Measurements from ENCODE around the gene C4orf50.

The C4orf50 gene

DNA sequence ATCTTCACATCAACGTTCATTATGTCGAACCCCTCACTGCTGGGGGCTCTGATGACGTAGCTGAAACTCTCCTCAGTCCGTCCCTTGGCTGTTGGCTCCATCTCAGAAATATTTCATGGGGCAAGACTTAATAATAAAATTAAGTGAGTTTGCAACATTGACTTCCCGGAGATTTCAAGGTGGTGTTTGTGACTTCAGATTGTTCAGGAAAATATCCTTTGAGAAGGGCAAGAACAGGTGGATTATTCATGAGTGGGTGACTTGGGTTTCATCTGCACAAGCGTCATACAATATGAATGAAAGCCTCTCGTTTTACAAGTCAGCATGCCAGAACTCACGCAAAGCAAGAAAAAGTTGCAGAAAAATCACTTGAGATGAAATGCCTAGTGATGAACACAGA lies at the start of gene C4orf50:
TSS of gene C4orf50 (minus strand) at position 101 of the 400 bp plus-strand sequence.
- DNase-seq, result no peak

DNA sequence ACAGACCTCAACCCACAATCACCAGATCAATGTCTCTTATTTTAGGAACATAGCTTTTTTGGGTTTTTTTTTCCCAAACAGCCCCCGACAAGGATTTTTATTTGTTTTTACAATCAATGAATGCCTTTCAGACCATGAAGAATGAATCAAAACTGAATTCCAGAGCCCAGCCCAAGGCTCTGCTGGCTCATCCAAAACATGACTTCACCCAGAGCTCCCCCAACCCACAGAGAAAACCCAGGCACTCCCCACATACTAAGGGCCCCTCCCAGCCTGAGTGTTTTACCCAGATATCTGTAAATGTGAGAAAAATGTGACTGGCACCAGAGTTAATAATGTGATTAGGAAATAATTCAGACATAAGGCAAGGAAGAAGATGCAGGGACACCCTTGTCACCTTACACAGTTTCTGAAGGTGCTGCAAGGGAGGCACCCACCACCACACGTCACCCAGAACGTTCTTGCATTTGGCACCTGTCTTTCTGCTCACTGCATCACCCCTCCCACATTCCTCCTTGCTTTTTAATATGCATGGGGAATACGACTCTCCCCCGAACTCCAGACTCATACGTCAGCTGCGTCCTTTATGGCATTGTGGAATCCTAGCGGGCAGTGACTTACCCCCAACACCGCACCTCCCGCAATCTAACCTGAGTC lies 47.8 kb upstream of the C4orf50 start:
- no peak for DNase-seq

DNA sequence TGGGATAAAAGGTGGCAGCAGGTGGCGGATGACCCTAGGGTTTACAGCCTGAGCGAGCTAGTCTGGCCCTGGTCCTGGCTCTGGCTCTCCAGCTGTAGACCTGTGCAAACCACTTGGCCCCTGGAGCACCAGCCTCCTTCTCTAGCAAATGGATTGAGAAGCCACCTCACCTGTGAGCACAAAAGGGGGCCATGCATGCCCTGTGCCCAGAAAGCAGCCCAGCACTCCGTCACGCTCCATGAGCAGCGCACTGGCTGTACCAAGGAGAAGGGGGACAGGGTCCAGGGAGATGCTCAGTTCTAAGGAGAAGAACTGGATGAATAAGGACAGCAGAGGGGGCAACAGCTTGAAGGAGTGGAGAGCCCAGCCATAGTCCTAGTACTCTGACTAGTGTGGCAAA lies 46.9 kb upstream of the C4orf50 start:
- no peak for DNase-seq

DNA sequence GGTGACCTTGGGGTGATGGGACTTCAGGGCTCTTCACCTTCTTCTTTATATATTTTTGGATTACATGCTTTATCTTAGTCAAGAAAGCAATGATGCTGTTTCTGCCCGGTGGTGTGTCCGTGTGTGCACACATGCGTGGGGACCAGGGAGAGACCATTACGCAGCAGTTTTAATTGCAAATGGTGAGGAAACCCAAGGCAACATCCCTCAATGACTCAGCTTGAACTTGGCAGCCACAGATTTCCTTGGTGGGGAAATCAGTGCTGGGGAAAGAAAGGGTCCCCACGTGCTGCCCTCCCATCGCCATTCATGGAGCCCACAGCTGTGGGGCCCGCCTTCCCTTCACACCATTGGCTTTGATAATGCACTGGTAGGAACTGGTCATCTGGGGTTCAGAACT lies 46.2 kb upstream of the C4orf50 start:
- no peak for DNase-seq

DNA sequence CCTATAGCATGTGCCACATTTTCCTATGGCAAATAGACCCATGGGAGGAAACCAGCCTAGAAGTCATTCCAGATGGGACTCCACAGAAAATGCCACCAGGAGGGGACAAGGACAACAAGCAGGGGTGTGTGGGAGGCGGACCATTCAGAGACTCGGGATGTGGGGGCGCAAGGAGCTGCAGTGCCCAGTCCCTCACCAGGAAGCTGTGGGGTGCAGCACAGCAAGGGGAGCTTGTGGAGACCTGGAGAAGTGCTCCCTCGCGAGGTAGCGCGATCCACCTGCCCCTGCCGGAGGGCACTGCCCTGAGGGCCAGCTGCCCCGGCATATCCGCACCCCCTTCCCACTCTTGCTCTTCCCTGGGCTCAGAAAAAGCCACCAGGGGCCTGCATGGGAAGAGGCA lies 45.5 kb upstream of the C4orf50 start:
- DNase-seq, result no peak

DNA sequence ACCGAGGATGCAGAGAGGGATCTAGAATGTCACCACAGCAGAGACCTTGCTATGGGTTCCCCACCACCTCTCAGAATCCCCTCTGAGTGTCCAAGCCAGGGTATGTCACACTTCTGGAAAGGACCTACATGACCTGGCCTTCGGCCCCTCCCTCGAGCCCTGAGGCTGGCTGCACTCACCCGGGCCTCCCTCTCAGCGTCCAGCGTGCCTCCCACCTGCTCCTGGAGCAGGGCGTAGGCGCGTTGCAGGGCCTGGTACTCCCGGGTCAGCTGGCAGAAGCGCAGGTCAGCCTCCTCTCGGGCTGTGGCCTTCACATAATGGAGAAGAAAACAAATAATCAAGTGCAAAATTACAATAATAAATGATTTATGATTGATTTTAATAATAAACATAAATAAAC lies 43.9 kb upstream of the C4orf50 start:
- DNase-seq, result no peak

DNA sequence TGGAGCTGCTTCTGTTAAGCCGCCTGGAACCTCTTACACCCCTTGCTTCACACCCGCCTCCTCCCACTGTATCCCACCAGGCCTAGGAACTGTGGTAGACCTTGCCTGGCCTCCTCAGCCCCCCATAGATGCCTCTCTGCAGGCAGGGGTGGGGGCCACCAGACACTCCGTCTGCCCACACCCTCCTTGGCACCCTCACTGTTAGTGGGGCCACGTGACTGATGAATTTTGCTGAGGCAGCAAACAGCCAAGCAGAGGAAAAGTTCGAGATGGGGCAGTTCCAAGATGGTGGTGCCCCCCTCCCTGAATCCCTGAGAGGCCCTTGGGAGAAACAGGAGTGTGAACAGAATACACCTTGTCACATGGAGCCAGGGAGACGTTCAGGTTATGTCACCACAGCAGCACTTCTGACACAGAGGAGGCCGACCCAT lies 41.2 kb upstream of the C4orf50 start:
- no peak for DNase-seq

DNA sequence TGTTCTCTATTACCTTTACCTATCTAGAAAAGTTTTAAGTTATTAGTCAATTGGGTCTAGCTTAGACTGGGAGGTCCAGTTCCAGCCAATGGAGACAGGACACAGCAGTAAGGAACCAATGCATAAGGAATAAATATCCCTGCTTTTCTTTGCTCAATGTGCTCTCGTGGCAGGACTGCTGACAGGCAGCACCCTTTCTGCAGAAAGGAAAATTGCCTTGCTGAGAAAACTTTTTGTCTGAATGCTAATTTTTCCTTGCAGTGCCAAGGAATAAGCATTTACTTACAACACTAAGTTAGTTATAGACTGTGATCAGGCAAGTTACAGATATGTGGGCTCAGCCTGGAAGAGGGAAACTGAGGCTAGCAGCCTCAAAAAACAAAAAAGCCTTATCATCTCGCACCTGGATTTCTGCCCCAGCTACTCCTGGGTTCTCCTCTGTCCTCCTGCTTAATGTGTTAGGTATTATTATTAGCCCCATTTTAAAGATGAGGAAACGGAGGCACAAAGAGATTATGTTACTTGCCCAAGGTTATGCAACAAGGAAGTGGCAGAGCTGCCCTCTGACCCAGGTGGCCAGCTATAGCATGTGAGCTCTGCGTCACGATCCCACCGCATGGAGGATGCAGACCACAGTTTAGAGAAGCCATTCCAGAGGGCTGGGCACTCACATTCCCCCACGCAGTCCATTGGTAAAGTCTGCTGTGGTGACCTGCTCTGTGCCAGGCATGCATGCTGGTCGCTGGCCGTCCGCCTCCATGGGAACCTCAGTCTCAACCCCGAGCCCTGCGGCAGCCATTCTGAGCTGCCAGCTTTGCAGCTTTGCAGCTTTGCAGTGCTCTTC lies 40.5 kb upstream of the C4orf50 start:
- no peak for DNase-seq

DNA sequence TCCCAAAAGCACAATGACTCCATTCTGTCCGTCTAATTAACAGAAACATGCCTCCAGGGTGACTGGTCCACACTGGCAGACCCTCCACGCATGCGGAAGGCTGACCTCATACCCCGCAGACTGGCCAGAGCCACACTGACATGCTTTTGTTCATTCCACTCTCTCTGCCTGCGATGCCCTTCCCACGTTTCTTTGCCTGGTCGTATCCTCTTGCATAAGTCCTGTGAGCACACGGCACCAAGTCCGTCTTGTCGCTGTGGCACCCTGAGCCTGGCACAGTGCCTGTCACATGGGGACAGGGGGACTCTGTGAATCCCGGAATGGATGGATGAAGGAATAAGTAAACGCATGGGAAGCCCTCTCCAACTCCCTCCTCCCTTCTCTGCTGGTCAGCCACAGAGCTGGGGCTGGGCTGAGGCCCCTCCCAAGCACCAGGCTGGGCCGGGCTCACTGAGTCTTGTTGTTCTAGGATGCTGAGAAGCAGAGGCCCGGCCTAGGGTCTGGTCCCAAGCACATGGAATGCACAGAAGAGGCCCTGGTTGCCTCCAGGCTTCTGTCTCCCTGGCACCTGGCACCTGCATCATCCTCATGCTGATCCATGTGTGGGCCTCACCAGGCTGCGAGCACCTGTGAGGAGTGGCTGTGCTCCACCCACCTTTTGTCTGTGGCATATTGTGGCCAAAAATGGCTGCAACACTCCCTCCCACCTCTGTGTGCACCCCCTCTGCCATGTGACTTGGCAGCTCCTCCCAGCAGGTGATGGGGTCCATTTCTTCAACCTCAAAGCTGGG lies 38.9 kb upstream of the C4orf50 start:
- no peak for DNase-seq

DNA sequence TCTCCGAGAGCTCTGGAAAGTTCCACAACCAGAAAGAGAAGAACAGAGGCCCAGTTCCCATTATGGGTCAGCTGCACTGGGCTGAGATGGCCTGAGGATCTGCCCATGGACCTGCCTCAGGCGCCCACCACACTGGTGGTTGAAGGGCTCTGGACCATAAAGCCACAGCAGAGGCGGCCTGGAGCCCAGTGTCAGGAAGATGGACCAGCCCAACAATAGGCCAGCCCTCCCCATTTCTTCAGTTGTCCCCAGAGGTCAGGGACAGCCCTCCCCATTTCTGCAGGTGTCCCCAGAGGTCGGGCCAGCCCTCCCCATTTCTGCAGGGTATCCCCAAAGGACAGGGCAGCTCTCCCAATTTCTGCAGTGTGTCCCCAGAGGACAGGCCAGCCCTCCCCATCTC lies 37.2 kb upstream of the C4orf50 start:
- DNase-seq, result no peak

DNA sequence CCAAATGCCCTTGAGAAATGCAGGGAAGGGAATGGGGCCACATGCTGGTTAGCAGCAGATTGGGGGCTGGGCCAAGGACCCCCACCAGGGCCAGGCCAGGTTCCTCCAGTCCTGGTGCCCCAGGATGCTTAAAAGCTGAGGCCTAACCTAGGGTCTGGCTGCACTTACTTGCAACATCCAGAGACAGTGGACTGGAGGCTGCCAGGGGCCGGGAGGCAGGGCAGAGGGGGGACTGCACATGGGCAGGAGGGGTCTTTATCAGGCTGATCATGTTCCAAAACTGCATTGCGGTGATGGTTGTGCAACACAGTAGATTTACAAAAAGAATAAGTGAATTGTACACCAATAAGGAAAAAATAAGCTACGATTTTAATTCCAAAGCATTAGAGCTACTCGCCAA lies 36.8 kb upstream of the C4orf50 start:
- no peak for DNase-seq

DNA sequence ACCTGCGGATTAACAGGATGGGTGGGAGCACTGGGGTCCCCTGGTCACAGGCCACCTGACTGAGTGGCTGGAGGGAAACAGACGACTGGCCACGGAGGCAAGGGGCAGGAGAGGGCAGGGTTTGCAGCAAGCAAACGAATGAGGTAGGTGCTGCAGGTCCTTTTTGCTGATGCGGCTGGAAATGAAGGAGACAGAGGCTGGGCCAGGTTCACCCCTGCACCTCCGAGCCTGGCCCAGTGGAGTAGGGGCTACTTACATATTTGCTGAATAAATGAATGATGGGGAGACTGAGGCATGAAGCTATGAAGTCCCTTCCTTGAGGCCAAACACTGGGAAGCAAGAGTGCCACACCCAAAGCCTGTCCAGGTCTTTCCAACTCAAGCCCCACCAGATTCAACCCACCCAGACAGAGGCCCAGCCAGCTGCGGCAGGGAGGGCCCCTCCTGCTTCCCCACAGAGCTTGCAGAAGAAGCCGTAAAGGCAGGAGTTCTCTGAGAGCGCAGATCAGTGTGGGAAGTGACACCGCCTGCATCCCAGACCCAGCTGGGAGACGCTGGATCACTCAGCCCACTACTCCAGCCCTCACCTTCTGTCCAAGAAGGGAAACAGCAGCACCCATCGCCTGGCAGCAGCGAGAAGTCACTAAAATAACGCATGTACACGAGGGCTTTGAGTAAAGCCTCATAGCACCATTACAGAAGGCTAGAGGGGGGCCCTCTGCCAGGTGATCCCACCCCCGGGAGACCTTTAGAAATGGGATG lies 36.1 kb upstream of the C4orf50 start:
- no peak for DNase-seq

DNA sequence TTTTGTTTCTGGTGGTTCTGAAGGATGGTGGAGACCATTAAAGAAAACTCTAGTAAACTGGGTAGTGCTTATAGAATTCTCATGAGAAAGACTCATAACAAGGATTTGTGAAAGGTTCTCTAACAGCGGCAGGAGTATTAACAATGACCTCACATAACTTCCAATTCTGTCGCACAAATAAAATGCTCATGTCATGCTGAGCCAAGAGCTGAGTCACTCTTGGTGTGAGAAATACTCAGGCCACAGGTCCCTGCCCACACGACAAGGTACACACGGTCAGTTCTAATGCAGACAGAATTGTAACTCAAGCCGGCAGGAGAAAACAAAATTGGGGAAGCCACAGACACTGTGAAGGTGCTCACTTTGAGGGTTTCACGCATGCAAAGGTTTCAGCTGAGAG lies 34.4 kb upstream of the C4orf50 start:
- DNase-seq, result no peak

DNA sequence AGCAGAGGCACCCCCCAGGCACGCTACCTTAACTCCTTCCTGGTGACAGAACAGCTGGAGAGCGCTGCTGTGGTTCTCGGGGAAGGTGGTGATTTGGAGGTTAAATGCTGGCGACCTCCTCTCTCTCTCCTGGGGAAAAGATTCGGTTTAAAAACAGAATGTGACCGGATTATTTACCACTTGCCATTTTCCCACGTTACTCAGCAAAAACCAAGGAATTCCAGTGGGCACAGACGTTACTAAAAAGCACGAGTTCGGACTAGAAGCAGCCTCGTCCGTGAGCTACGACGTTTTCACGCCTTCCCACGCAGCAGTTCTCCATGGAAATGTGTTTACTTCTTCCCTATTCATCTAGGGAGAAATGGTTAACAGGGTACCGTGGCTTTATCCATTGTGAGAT lies 32.3 kb upstream of the C4orf50 start:
- no peak for DNase-seq

DNA sequence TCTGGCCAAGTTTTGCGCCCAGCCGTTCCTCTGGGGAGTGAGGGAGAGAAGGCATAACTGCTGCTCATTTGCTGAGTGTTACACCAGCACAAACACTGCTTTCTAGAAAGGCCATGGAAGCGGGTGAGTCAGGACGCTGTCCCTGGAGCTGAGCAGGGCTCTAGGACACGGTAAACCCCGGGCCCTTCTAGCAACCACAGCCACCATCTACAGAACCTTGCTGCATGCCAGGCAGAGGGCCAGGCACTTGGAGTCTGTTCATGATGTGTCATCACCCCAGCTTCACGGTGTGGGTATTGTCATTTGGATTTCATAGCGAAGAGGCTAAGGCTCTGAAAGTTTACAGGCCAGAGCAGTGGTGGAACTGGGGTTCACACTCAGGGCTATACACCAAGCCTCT lies 31.8 kb upstream of the C4orf50 start:
- DNase-seq, result no peak

DNA sequence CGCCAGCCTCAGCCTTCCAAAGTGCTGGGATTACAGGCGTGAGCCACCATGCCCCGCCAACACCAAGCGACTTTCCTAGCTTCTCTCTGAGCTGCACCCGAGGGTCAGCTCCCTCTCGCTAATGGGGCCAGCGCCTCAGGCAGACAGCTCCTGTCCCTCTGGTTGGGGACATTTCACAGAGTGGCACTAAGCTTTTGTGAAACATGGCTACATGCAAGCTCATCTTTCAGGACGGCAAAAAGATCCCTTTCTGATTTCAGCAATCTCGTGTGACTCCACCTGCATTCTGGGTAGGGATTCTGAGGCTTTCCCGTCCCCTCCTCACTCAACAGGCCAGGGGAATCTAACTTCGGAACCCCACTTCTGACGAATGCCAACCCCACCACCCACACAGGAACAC lies 31.0 kb upstream of the C4orf50 start:
- no peak for DNase-seq

DNA sequence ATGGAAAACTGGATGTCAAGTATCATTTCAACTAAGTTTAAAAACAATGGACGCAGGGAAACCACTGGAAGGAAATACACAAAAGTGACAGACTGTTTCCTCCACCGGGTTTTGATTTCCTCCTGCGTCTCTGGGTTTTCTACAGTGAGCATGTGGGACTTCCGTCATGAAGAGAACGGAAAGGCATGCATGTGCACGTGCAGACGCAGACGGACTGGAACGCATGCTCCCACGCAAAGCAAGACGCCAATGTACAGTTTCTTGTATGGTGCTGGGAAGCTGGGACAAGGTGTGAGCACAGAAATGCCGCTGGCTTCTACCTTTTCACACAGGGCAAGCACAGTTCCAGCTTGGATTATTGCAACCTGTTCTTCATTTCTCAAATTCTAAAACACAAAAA lies 30.3 kb upstream of the C4orf50 start:
- DNase-seq, result no peak

DNA sequence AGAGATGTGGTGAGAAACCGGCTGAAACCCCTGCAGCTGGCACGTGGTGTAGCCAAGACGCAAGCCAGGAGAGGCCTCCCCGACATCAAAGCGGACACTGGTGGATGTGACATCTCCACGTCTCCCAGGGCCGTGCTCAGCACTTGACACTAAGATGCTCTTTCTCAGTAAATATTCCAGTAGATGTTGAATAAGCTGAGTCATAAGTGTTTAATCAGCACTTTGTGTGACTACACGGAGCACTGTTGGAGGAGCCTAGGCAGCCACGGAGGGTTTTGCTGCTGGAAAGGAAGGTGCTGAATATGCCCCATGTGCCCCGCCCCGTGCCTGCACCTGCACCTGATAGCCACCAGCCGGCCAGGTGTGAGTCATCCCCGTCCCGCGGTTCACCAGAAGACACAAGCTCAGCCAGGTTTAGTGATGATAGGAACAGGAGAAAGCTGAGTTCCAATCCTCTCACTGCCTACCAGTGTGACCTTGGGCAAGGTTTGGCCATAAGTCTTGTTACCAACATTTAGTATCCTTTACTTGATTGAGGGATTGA lies 29.0 kb upstream of the C4orf50 start:
- DNase-seq, result no peak

DNA sequence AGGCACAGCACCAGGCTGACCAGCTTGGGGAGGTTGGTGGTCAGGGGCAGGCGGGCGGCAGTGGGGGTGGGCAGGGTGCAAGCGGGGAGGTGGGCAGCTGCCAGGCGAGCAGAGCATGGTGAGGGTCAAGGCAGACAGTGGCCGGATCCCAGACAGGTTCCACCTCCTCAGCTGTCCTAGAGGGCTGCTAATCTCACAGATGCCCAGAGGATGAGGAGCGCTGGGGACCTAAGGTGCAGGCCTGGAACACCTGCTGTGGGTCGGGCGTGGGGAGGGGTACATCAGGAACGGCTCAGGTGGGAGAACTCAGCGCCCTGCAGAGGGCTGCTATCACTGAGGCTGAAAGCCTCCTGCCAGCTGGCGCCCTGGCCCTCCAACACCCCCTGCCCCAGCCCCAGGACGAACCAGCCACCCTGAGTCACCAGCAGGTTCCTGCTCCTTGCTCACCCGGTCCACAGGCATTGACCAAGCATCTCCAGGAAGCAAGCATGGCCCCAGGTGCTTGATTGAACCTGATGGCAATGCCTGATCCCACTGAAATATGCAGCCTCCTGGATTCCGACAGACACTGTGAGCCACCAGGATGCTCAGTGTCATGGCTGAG lies 28.4 kb upstream of the C4orf50 start:
- no peak for DNase-seq

DNA sequence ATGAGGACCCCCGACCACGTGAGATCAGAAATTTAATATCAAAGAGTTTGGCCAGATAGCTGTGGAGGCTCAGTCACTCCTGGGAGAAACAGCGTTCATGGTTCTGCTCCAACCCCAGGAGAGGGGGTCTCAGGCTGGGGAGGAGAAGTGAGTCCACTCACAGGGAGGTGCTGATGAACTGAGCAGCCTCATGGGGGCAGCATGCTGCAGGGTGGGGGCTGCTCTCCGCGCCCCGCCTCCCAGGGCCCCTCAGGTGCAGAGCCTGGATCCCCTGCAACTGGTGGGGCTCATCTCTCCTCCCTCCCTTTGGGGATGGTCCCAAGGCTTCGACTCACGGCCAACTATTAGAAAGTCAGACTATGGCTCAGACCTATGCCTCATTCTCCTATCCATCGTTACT lies 26.6 kb upstream of the C4orf50 start:
- DNase-seq, result no peak

DNA sequence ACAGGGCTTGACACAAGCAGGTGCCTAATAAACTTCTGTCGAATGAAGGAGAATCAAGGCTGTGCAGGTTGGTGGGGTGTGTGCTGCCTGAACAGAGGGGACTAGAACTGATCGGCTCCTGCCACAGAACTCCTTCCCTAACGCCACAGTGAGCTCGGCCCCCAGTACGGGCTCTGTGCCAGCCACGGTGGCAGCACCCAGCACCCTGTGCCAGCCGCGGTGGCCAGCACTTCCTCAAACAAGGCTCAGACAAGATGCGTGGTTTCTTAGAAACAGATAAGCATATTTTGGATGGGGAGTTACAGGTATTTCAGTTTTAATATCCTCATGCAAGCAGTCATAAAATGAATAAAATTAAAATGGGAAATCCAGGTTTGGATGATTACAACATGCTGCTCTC lies 26.0 kb upstream of the C4orf50 start:
- DNase-seq, result no peak

DNA sequence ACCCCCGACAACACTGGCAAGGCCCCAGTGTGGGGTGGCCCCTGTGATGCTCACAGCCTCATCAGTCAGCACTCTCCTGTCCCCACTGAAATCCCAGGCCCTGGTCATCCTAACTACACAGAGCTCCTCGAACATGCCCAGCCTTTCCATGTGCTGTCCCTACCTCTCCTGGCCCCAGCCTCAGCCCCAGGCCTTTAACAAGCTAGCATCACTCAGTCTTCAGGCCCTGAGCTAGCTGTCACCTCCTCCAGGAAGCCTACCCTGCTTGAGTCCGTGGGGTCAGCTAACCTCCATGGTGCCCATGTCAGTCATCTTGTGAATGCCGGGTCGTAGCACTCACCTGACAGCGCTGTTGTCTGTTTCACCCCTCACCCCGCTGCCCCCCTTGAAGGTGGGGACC lies 25.6 kb upstream of the C4orf50 start:
- DNase-seq, result no peak
